K562 (cell line): ENCODE data around the gene EMC8. TPM values are rescaled to one million over a fixed set of nuclear protein-coding genes. Genes with fewer than 3 reads are reported as not detected.
"Not testable (repeated sequence)": the region's sequence is repeated elsewhere in the genome, so short reads cannot be mapped to it uniquely, and the experiment has no call there.

Experiments used
- ATAC-seq: fragments of 200-7000 bp; cut with Tn5 transposase; 3 replicates; pipeline ENCODE4 v1.9.1; 2020; ENCODE audit warnings: moderate library complexity
- BruUV-seq: library from RNA; stranded (reverse); fragments of 400-500 nt; replicated peaks from 2 replicates; lab custom pipeline; 2021; lab: Mats Ljungman, UMichigan
- CTCF ChIA-PET: fragments of 300-600 bp; formaldehyde crosslinking; extraction: SDS; loops from one replicate; lab custom pipeline; 2021; ENCODE audit warnings: low intra/inter-chr PET ratio; lab: Yijun Ruan, JAX
- POLR2A ChIA-PET: fragments of 300-600, 350-650 bp; sonication (Branson Sonifier 250); formaldehyde crosslinking; extraction: SDS; loops from one replicate; lab custom pipeline; 2021; ENCODE audit warnings: antibody characterized with exemption, inconsistent platforms; lab: Yijun Ruan, JAX
- DNase-seq, 4 experiments: peaks; one replicate each; pipeline versions ENCODE4 v3.0.0 to v3.0.0-alpha.2; 2011 to 2018; ENCODE audit warnings: low spot score in 3 of 4, mixed read lengths in 3 of 4; ENCODE audit errors: extremely low read depth in 1 of 4
- FAIRE-seq: peaks from 2 replicates; lab custom pipeline; 2011; peaks lifted over from hg19 to GRCh38; lab: Jason Lieb, UNC
- H2AFZ ChIP-seq: 2 replicates; pipeline ENCODE4 v1.6.0; 2011; ENCODE audit warnings: low read depth, low read length, control low read depth, inconsistent platforms
- H3K27ac ChIP-seq: fragments of 200-600 bp; 3 replicates; pipeline ENCODE4 v1.8.0; 2011; ENCODE audit warnings: low read depth, mild to moderate bottlenecking, control low read depth, inconsistent platforms, low read length, moderate library complexity, mixed read lengths; ENCODE audit errors: extremely low read depth
- H3K27me3 ChIP-seq, 2 experiments: fragments of 300-600 bp in 1 of 2; 2 replicates in 1 of 2; 3 replicates in 1 of 2; pipeline versions ENCODE4 v1.6.0 to v1.8.0; 2011; ENCODE audit warnings: inconsistent platforms in 2 of 2, low read length in 2 of 2, mild to moderate bottlenecking in 1 of 2, mixed read lengths in 1 of 2, moderate library complexity in 1 of 2; ENCODE audit not compliant: control insufficient read depth in 2 of 2, insufficient read depth in 2 of 2
- H3K36me3 ChIP-seq: fragments of 300-600 bp; 3 replicates; pipeline ENCODE4 v1.8.0; 2011; ENCODE audit warnings: mild to moderate bottlenecking, low read length, inconsistent platforms; ENCODE audit not compliant: control insufficient read depth, insufficient read depth
- H3K4me1 ChIP-seq, 2 experiments: fragments of 200-600 bp in 1 of 2; replicated peaks in 1 of 2; 2 replicates in 1 of 2; 3 replicates in 1 of 2; pipeline versions ENCODE4 v1.5.1 to v1.8.0; 2011; ENCODE audit warnings: inconsistent platforms in 2 of 2, low read length in 2 of 2, mild to moderate bottlenecking in 1 of 2, mixed read lengths in 1 of 2, moderate library complexity in 1 of 2; ENCODE audit not compliant: control insufficient read depth in 2 of 2, insufficient read depth in 2 of 2
- H3K4me2 ChIP-seq: 2 replicates; pipeline ENCODE4 v1.6.1; 2011; ENCODE audit warnings: low read length, control low read depth, inconsistent platforms, mixed read lengths; ENCODE audit not compliant: insufficient read depth
- H3K4me3 ChIP-seq: fragments of 200-600 bp; sonication (generic), shearing (Covaris generic); 2 replicates; pipeline ENCODE4 v1.5.1; 2016; ENCODE audit warnings: control low read depth, inconsistent platforms
- H3K79me2 ChIP-seq: fragments of 200-600 bp; 3 replicates; pipeline ENCODE4 v1.8.0; 2011; ENCODE audit warnings: low read length, inconsistent platforms; ENCODE audit not compliant: control insufficient read depth, insufficient read depth
- H3K9ac ChIP-seq, 2 experiments: 2 replicates each; pipeline versions ENCODE4 v1.6.0 to v1.6.1; 2011; ENCODE audit warnings: low read depth in 2 of 2, low read length in 2 of 2, control low read depth in 1 of 2, inconsistent platforms in 1 of 2, mild to moderate bottlenecking in 1 of 2, mixed read lengths in 1 of 2; ENCODE audit not compliant: insufficient read depth in 1 of 2
- H3K9me1 ChIP-seq: one replicate; pipeline ENCODE4 v1.6.0; 2011; ENCODE audit warnings: inconsistent platforms, mild to moderate bottlenecking, low read length, moderate library complexity; ENCODE audit not compliant: control insufficient read depth, insufficient read depth
- H3K9me3 ChIP-seq: replicated peaks from 2 replicates; pipeline ENCODE4 v1.5.1; 2011; ENCODE audit warnings: low read depth, low read length, inconsistent platforms; ENCODE audit not compliant: control insufficient read depth, insufficient read depth
- H4K20me1 ChIP-seq: replicated peaks from 2 replicates; pipeline ENCODE4 v1.6.1; 2011; ENCODE audit warnings: low read length, inconsistent platforms, mixed read lengths; ENCODE audit not compliant: control insufficient read depth, insufficient read depth
- BDP1 ChIP-seq: IDR thresholded peaks from 3 replicates; pipeline ENCODE4 v1.6.1; 2011; ENCODE audit not compliant: insufficient read length, insufficient read depth
- CBX2 ChIP-seq: fragments of 200-600 bp; sonication (generic); IDR thresholded peaks from one replicate; pipeline ENCODE4 v1.6.1; 2012; ENCODE audit warnings: mild to moderate bottlenecking, low read length, inconsistent platforms; ENCODE audit not compliant: insufficient read depth, poor library complexity, severe bottlenecking
- CSDE1 ChIP-seq, 2 experiments: fragments of 450-650 bp; IDR thresholded peaks; 2 replicates each; pipeline ENCODE4 v1.6.1; 2016; ENCODE audit warnings: mild to moderate bottlenecking in 1 of 2
- CTBP1 ChIP-seq: fragments of 450-650 bp; IDR thresholded peaks from 2 replicates; pipeline ENCODE4 v1.6.1; 2016; ENCODE audit warnings: borderline replicate concordance
- HNRNPUL1 ChIP-seq: fragments of 200-400 bp; formaldehyde crosslinking; IDR thresholded peaks from 2 replicates; pipeline ENCODE4 v1.6.1; 2017; ENCODE audit warnings: low read length
- KDM2B ChIP-seq: fragments of 250-450 bp; sonication (Bioruptor Pico); IDR thresholded peaks from 2 replicates; pipeline ENCODE4 v1.8.0; 2021; ENCODE audit warnings: mild to moderate bottlenecking, moderate library complexity
- KLF16 ChIP-seq: IDR thresholded peaks from 2 replicates; pipeline ENCODE4 v1.6.1; 2016; ENCODE audit warnings: antibody characterized with exemption
- LARP7 ChIP-seq: fragments of 450-650 bp; IDR thresholded peaks from 2 replicates; pipeline ENCODE4 v1.6.1; 2016
- MITF ChIP-seq: IDR thresholded peaks from 2 replicates; pipeline ENCODE4 v1.6.1; 2014; ENCODE audit warnings: antibody characterized with exemption
- NFRKB ChIP-seq: fragments of 450-650 bp; IDR thresholded peaks from 2 replicates; pipeline ENCODE4 v1.6.1; 2016; ENCODE audit warnings: low read depth
- POLR2B ChIP-seq: fragments of 450-650 bp; IDR thresholded peaks from 2 replicates; pipeline ENCODE4 v1.6.1; 2018; ENCODE audit warnings: low read depth; ENCODE audit not compliant: partially characterized antibody
- SMC3 ChIP-seq: conservative IDR thresholded peaks from 2 replicates; pipeline ENCODE4 v1.6.1; 2011; ENCODE audit warnings: low read depth, low read length, improper control_type of control experiment; ENCODE audit not compliant: insufficient read depth
- TRIM28 ChIP-seq: fragments of 450-650 bp; IDR thresholded peaks from 2 replicates; pipeline ENCODE4 v1.6.1; 2017
- ZNF212 ChIP-seq: fragments of 450-650 bp; formaldehyde crosslinking; IDR thresholded peaks from 2 replicates; pipeline ENCODE4 v1.4.0; 2020; ENCODE audit warnings: mild to moderate bottlenecking
- ZZZ3 ChIP-seq: fragments of 450-650 bp; IDR thresholded peaks from 2 replicates; pipeline ENCODE4 v1.6.1; 2016; ENCODE audit warnings: antibody characterized with exemption, mild to moderate bottlenecking, moderate library complexity
- WGBS: fragments of 100-300 bp; shearing (Covaris generic); methylation state at CpG from one replicate; pipeline ENCODE4 v1.1.6; 2016; ENCODE audit warnings: low coverage, mixed read lengths; ENCODE audit not compliant: insufficient coverage; ENCODE audit errors: missing lambda C conversion rate; 5-methylcytosine and 5-hydroxymethylcytosine counted together
- in situ Hi-C: fragments of 300-500 bp; cut with MboI; formaldehyde crosslinking; loops from 4 replicates; pipeline ENCODE4 v1.15.0; 2018; ENCODE audit warnings: inconsistent platforms, mixed read lengths
- intact Hi-C: fragments of 100-400 bp; cut with micrococcal nuclease; formaldehyde crosslinking; loops from 2 replicates; pipeline ENCODE4 v1.14.2; 2022
- polyA plus RNA-seq, 8 experiments: library from polyadenylated mRNA; depleted of rRNA in 4 of 8; stranded (reverse) in 5 of 8; unstranded in 3 of 8; fragments of >200 nt; fragmentation: Nextera tagmentation in 2 of 8; fragmentation: Illumina TruSeq in 1 of 8; extraction: Ambion mirVana in 2 of 8; extraction: Trizol in 1 of 8; gene quantifications; 2 replicates each; pipeline versions ENCODE4 v1.2.1 to v1.2.3, GENCODE V29; 2011 to 2014; ENCODE audit warnings: inconsistent platforms in 1 of 8, missing spikeins in 1 of 8
- total RNA-seq, 7 experiments: library from RNA; depleted of rRNA in 6 of 7; stranded (reverse); fragments of >200 nt in 6 of 7; fragmentation: Illumina TruSeq in 2 of 7; extraction: Trizol in 2 of 7; gene quantifications; 2 replicates each; pipeline versions ENCODE4 v1.2.1 to v1.2.3, GENCODE V29; 2011 to 2021; ENCODE audit warnings: low replicate concordance in 1 of 7
- TF ChIP-seq, protein P1 (sequence below): fragments of 450-650 bp; IDR thresholded peaks from 2 replicates; pipeline ENCODE4 v1.6.1; 2018; ENCODE audit not compliant: partially characterized antibody

EMC8 gene
- total and polyA plus RNA-seq, 9 of the 15 experiments (the other 6 are each of a cell fraction or from before 2014, with no cell fraction given): 11.4 to 81.8 (median 48.6) TPM

- TF ChIP-seq ZZZ3 (no peak), CTBP1 (no peak), TRIM28 (no peak), ZNF212 (CRISPR knock-in tag) (no peak), KLF16 (0 out of 2 replicates have a peak, but pooled peaks have one; percentile 27), SMC3 (peak; percentile 53), KDM2B (CRISPR knock-in tag) (no peak), LARP7 (0 out of 2 replicates have a peak, but pooled peaks have one; percentile 29), CBX2 (no peak), NFRKB (no peak), CSDE1 (IDR thresholded peaks at IDR 0.05) (no peak), MITF (no peak), POLR2B (no peak), HNRNPUL1 (no peak), BDP1 (no peak)
- TF ChIP-seq, protein P1, sequence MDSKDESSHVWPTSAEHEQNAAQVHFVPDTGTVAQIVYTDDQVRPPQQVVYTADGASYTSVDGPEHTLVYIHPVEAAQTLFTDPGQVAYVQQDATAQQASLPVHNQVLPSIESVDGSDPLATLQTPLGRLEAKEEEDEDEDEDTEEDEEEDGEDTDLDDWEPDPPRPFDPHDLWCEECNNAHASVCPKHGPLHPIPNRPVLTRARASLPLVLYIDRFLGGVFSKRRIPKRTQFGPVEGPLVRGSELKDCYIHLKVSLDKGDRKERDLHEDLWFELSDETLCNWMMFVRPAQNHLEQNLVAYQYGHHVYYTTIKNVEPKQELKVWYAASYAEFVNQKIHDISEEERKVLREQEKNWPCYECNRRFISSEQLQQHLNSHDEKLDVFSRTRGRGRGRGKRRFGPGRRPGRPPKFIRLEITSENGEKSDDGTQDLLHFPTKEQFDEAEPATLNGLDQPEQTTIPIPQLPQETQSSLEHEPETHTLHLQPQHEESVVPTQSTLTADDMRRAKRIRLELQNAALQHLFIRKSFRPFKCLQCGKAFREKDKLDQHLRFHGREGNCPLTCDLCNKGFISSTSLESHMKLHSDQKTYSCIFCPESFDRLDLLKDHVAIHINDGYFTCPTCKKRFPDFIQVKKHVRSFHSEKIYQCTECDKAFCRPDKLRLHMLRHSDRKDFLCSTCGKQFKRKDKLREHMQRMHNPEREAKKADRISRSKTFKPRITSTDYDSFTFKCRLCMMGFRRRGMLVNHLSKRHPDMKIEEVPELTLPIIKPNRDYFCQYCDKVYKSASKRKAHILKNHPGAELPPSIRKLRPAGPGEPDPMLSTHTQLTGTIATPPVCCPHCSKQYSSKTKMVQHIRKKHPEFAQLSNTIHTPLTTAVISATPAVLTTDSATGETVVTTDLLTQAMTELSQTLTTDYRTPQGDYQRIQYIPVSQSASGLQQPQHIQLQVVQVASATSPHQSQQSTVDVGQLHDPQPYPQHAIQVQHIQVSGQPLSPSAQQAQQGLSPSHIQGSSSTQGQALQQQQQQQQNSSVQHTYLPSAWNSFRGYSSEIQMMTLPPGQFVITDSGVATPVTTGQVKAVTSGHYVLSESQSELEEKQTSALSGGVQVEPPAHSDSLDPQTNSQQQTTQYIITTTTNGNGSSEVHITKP: no peak
These were observed 19.9 kb upstream of the EMC8 start (continued) for GRCh38 chr16:85819245-85819644.

- DNase-seq, ATAC-seq, intact Hi-C loops, H3K9me1 ChIP-seq, BruUV-seq, H3K79me2 ChIP-seq, FAIRE-seq, H3K4me1 ChIP-seq, in situ Hi-C loops, H3K36me3 ChIP-seq, CTCF ChIA-PET, H3K4me2 ChIP-seq, H3K4me3 ChIP-seq, H2AFZ ChIP-seq, H3K9ac ChIP-seq, H3K9me3 ChIP-seq, H3K27ac ChIP-seq: not testable (repeated sequence)
- Histone ChIP-seq H4K20me1 (peaks cover 11% of the 10 kb centered on the region), H3K27me3 (peaks cover 28 to 52% of the 10 kb centered on the region in 2 experiments; a peak in 4 of 5 replicates)
- POLR2A ChIA-PET: interaction anchor here (0.6 kb wide), 1 partner anchor 208 kb away, joined by 4 read pairs; no protein-coding TSS in a partner anchor
- WGBS: 2% methylated on average over 6 of the region's 6 CpGs
These were observed 17.9 kb upstream of the EMC8 start for GRCh38 chr16:85817195-85817594.
